ENCODE results near the gene MME.
"Not testable (repeated sequence)": the region's sequence is repeated elsewhere in the genome, so short reads cannot be mapped to it uniquely, and the experiment has no call there.

Gene MME

GRCh38 chr3:155110996-155111901 lies 31.1 kb downstream of the MME start:
- no peak for TF ChIP-seq CTCF (IDR thresholded peaks at IDR 0.05)
- H3K27ac Mint-ChIP-seq, result peak overlapping the region; percentile 71
- DNase-seq, result no peak
- H3K4me1 Mint-ChIP-seq, result peaks cover 46% of the 10 kb centered on the region
- H3K9me3 Mint-ChIP-seq, result peaks cover 6% of the 10 kb centered on the region
- peaks cover 37% of the 10 kb centered on the region for H3K36me3 Mint-ChIP-seq (ENCODE audit: low read depth)
- H3K27me3 Mint-ChIP-seq (ENCODE audit: low read depth, poor library complexity), result no peaks in the 10 kb centered on the region
- H3K4me3 Mint-ChIP-seq, result peak overlapping the region; percentile 39

GRCh38 chr3:155111971-155112370 lies 31.9 kb downstream of the MME start:
- Mint-ChIP-seq H3K4me1 (peaks cover 41% of the 10 kb centered on the region), H3K27me3 (ENCODE audit: low read depth, poor library complexity) (no peaks in the 10 kb centered on the region), H3K9me3 (peaks cover 3% of the 10 kb centered on the region), H3K36me3 (ENCODE audit: low read depth) (peaks cover 31% of the 10 kb centered on the region), H3K27ac (peak overlapping the region; percentile 80), H3K4me3 (no peak overlapping the region)
- no peak for TF ChIP-seq CTCF (IDR thresholded peaks at IDR 0.05)
- DNase-seq, result no peak

- no peak for DNase-seq
- H3K4me1 Mint-ChIP-seq, result peaks cover 41% of the 10 kb centered on the region
- no peaks in the 10 kb centered on the region for H3K27me3 Mint-ChIP-seq (ENCODE audit: low read depth, poor library complexity)
- peaks cover 28% of the 10 kb centered on the region for H3K36me3 Mint-ChIP-seq (ENCODE audit: low read depth)
- H3K4me3 Mint-ChIP-seq, result peak overlapping the region; percentile 2
- TF ChIP-seq CTCF (IDR thresholded peaks at IDR 0.05), result no peak
- peak overlapping the region; percentile 80 for H3K27ac Mint-ChIP-seq
- H3K9me3 Mint-ChIP-seq, result peaks cover 3% of the 10 kb centered on the region
These were observed 32.7 kb downstream of the MME start for GRCh38 chr3:155112661-155113389.

GRCh38 chr3:155124745-155125144 lies 44.6 kb downstream of the MME start:
- not testable (repeated sequence) for H3K4me3 Mint-ChIP-seq, H3K4me1 Mint-ChIP-seq
- peaks cover 36% of the 10 kb centered on the region for H3K36me3 Mint-ChIP-seq (ENCODE audit: low read depth)

GRCh38 chr3:155129396-155129795 lies 49.3 kb downstream of the MME start:
- no peak overlapping the region for H3K27ac Mint-ChIP-seq
- no peak overlapping the region for H3K4me3 Mint-ChIP-seq
- peaks cover 4% of the 10 kb centered on the region for H3K9me3 Mint-ChIP-seq
- no peak for DNase-seq
- peaks cover 48% of the 10 kb centered on the region for H3K36me3 Mint-ChIP-seq (ENCODE audit: low read depth)
- H3K27me3 Mint-ChIP-seq (ENCODE audit: low read depth, poor library complexity), result peaks cover 3% of the 10 kb centered on the region
- peaks cover 11% of the 10 kb centered on the region for H3K4me1 Mint-ChIP-seq
- no peak for TF ChIP-seq CTCF (IDR thresholded peaks at IDR 0.05)

More at GRCh38 chr3:155124745-155125144, 44.6 kb downstream of the MME start:
- H3K9me3 Mint-ChIP-seq; H3K27me3 Mint-ChIP-seq (ENCODE audit: low read depth, poor library complexity); H3K27ac Mint-ChIP-seq; DNase-seq: not testable (repeated sequence)

GRCh38 chr3:155130001-155130400 lies 49.9 kb downstream of the MME start:
- Mint-ChIP-seq H3K36me3 (ENCODE audit: low read depth) (peaks cover 54% of the 10 kb centered on the region), H3K27ac (peak overlapping the region; percentile 73), H3K9me3 (peaks cover 10% of the 10 kb centered on the region), H3K27me3 (ENCODE audit: low read depth, poor library complexity) (peaks cover 3% of the 10 kb centered on the region), H3K4me1 (peaks cover 11% of the 10 kb centered on the region), H3K4me3 (no peak overlapping the region)
- no peak for DNase-seq
- no peak for TF ChIP-seq CTCF (IDR thresholded peaks at IDR 0.05)
